Left ventricle myocardium inferior (tissue), 1 donor: ENCODE results near the gene RPS6KA2. TPM values are rescaled to one million over a fixed set of nuclear protein-coding genes. Genes with fewer than 3 reads are reported as not detected.

Source experiments
- DNase-seq: peaks from one replicate; pipeline ENCODE4 v3.0.0-alpha.2; 2020
- H3K27ac ChIP-seq: fragments of 200-600 bp; replicated peaks from 2 replicates; pipeline ENCODE4 v1.8.0; 2021
- H3K27me3 ChIP-seq: fragments of 200-600 bp; 2 replicates; pipeline ENCODE4 v1.8.0; 2021; ENCODE audit warnings: low read depth
- H3K36me3 ChIP-seq: fragments of 200-600 bp; 2 replicates; pipeline ENCODE4 v1.8.0; 2021
- H3K4me1 ChIP-seq: fragments of 200-600 bp; 2 replicates; pipeline ENCODE4 v1.8.0; 2021
- H3K4me3 ChIP-seq: fragments of 200-600 bp; 2 replicates; pipeline ENCODE4 v1.8.0; 2021; ENCODE audit warnings: mild to moderate bottlenecking, moderate library complexity
- H3K9me3 ChIP-seq: fragments of 200-600 bp; replicated peaks from 2 replicates; pipeline ENCODE4 v1.8.0; 2021
- intact Hi-C: fragments of 100-400 bp; cut with micrococcal nuclease; formaldehyde crosslinking; loops from one replicate; pipeline ENCODE4 v1.11.0; 2022
- total RNA-seq: library from RNA; stranded (reverse); fragmentation: NEBNext Ultra II Directional; extraction: Animal tissue kit (Norgen Biotek cat#: 25700); gene quantifications from one replicate; pipeline ENCODE4 v1.2.1, GENCODE V29; 2021
- TF ChIP-seq, protein P1 (sequence below): fragments of 200-600 bp; IDR thresholded peaks from 2 replicates; pipeline ENCODE4 v1.8.0; 2021; ENCODE audit warnings: antibody characterized with exemption, mild to moderate bottlenecking, borderline replicate concordance
- donor health status: DM: no; HTN: yes; CAD: no; lungs with severe emphysema.

RPS6KA2 gene
- total RNA-seq, 1 donor from 2014 or later = 77.2 TPM

- Histone ChIP-seq H3K4me3 (no peak overlapping the region), H3K27me3 (peaks cover under 1% of the 10 kb centered on the region), H3K9me3 (no peaks in the 10 kb centered on the region), H3K4me1 (peaks cover 7% of the 10 kb centered on the region), H3K36me3 (no peaks in the 10 kb centered on the region), H3K27ac (no peak overlapping the region)
- DNase-seq = no peak
- TF ChIP-seq, protein P1, sequence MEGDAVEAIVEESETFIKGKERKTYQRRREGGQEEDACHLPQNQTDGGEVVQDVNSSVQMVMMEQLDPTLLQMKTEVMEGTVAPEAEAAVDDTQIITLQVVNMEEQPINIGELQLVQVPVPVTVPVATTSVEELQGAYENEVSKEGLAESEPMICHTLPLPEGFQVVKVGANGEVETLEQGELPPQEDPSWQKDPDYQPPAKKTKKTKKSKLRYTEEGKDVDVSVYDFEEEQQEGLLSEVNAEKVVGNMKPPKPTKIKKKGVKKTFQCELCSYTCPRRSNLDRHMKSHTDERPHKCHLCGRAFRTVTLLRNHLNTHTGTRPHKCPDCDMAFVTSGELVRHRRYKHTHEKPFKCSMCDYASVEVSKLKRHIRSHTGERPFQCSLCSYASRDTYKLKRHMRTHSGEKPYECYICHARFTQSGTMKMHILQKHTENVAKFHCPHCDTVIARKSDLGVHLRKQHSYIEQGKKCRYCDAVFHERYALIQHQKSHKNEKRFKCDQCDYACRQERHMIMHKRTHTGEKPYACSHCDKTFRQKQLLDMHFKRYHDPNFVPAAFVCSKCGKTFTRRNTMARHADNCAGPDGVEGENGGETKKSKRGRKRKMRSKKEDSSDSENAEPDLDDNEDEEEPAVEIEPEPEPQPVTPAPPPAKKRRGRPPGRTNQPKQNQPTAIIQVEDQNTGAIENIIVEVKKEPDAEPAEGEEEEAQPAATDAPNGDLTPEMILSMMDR = no peak
- intact Hi-C loops = no loop called here
Observed at GRCh38 chr6:166664135-166664534, 37.1 kb upstream of the RPS6KA2 start.

GRCh38 chr6:166663568-166663967, 36.5 kb upstream of the RPS6KA2 start:
- H3K27ac ChIP-seq = no peak overlapping the region
- no peaks in the 10 kb centered on the region for H3K36me3 ChIP-seq
- H3K27me3 ChIP-seq = no peaks in the 10 kb centered on the region
- intact Hi-C loops = no loop called here
- H3K4me1 ChIP-seq = peaks cover 7% of the 10 kb centered on the region
- no peak overlapping the region for H3K4me3 ChIP-seq
- DNase-seq = no peak
- TF ChIP-seq, protein P1 = no peak
- H3K9me3 ChIP-seq = no peaks in the 10 kb centered on the region

DNA sequence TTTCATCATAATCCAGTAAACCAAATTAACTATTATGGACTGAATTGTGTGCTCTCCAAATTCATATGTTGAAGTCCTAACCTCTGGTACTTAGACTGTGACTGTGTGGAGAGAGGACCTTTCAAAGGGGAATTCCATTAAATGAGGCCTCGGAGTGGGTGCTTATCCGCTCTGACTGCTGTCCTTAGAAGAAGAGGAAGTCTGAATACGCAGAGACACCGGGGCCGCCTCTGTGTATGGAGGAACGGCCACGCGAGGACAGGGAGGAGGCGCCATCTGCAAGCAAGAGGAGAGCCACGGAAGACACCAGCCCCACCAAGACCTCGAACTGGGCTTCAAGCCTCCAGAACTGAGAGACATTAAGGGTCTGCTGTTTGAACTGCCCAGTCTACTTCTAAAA, 35.6 kb upstream of the RPS6KA2 start:
- Histone ChIP-seq H3K4me1 (peaks cover 7% of the 10 kb centered on the region), H3K27ac (no peak overlapping the region), H3K36me3 (no peaks in the 10 kb centered on the region), H3K27me3 (no peaks in the 10 kb centered on the region), H3K9me3 (no peaks in the 10 kb centered on the region), H3K4me3 (no peak overlapping the region)
- DNase-seq = no peak
- TF ChIP-seq, protein P1 = no peak
- intact Hi-C loops = no loop called here

GRCh38 chr6:166661327-166662085, 34.5 kb upstream of the RPS6KA2 start:
- intact Hi-C loops = no loop called here
- no peak overlapping the region for H3K27ac ChIP-seq
- H3K9me3 ChIP-seq = no peaks in the 10 kb centered on the region
- H3K4me1 ChIP-seq = peaks cover 7% of the 10 kb centered on the region
- no peaks in the 10 kb centered on the region for H3K36me3 ChIP-seq
- TF ChIP-seq, protein P1 = no peak
- peaks cover 5% of the 10 kb centered on the region for H3K27me3 ChIP-seq
- no peak overlapping the region for H3K4me3 ChIP-seq
- no peak for DNase-seq

- intact Hi-C loops = no loop called here
- Histone ChIP-seq H3K27ac (no peak overlapping the region), H3K9me3 (no peaks in the 10 kb centered on the region), H3K27me3 (peaks cover 18% of the 10 kb centered on the region), H3K36me3 (no peaks in the 10 kb centered on the region), H3K4me1 (peaks cover 7% of the 10 kb centered on the region), H3K4me3 (no peak overlapping the region)
- TF ChIP-seq, protein P1 = no peak
- DNase-seq = no peak
Observed at GRCh38 chr6:166660157-166660688, 33.2 kb upstream of the RPS6KA2 start.
